ENCODE measurements around the gene SPIC. TPM values are rescaled to one million over a fixed set of nuclear protein-coding genes. Genes with fewer than 3 reads are reported as not detected.

SPIC gene
- total and polyA plus RNA-seq, 8 donors: not detected

GRCh38 chr12:101521136-101521535 lies 46.0 kb downstream of the SPIC start:
- no peak overlapping the region for H3K27ac ChIP-seq
- 55 to 57% methylated on average over 1 of the region's 1 CpG for WGBS, 2 donors
- ATAC-seq: no peak
- intact Hi-C loops (cut with DNase I): no loop called here
- TF ChIP-seq CTCF (IDR thresholded peaks at IDR 0.05): no peak
- H3K9me3 ChIP-seq: no peaks in the 10 kb centered on the region
- DNase-seq: no peak
- H3K36me3 ChIP-seq: no peaks in the 10 kb centered on the region
- no peak overlapping the region for H3K4me3 ChIP-seq
- no peaks in the 10 kb centered on the region for H3K4me1 ChIP-seq
- FAIRE-seq: no peak
- no peaks in the 10 kb centered on the region for H3K27me3 ChIP-seq

- no peak overlapping the region for H3K4me3 ChIP-seq
- H3K27me3 ChIP-seq: no peaks in the 10 kb centered on the region
- intact Hi-C loops (cut with DNase I): no loop called here
- 82 to 85% methylated on average over 10 of the region's 10 CpGs for WGBS, 2 donors
- no peak overlapping the region for H3K27ac ChIP-seq
- DNase-seq: no peak
- no peak for ATAC-seq
- FAIRE-seq: no peak
- H3K9me3 ChIP-seq: no peaks in the 10 kb centered on the region
- TF ChIP-seq CTCF (IDR thresholded peaks at IDR 0.05): no peak
- H3K4me1 ChIP-seq: no peaks in the 10 kb centered on the region
- H3K36me3 ChIP-seq: no peaks in the 10 kb centered on the region
Observed at GRCh38 chr12:101527682-101528081, 52.5 kb downstream of the SPIC start.

- H3K4me1 ChIP-seq: no peaks in the 10 kb centered on the region
- no peaks in the 10 kb centered on the region for H3K36me3 ChIP-seq
- H3K9me3 ChIP-seq: no peaks in the 10 kb centered on the region
- WGBS, 2 donors: 58 to 59% methylated on average over 2 of the region's 2 CpGs
- TF ChIP-seq CTCF (IDR thresholded peaks at IDR 0.05): no peak
- ATAC-seq: no peak
- H3K4me3 ChIP-seq: no peak overlapping the region
- no peak for FAIRE-seq
- DNase-seq: no peak
- H3K27me3 ChIP-seq: no peaks in the 10 kb centered on the region
- H3K27ac ChIP-seq: no peak overlapping the region
- intact Hi-C loops (cut with DNase I): no loop called here
Observed at GRCh38 chr12:101536069-101536674, 61.0 kb downstream of the SPIC start.

Other genes with a start within 250 kb of the SPIC start
- gene UTP20, start 195.2 kb upstream of the SPIC start, total RNA-seq: 1 to 10 TPM; 4.2 to 8.1 (median 7.4) TPM
- gene UTP20, start 195.2 kb upstream of the SPIC start, polyA plus RNA-seq: 1 to 10 TPM; 1.3 to 2.0 TPM
- gene ARL1, start 67.6 kb upstream of the SPIC start, total RNA-seq: 10 to 100 TPM; 40.4 to 65.8 (median 61.2) TPM
- 10 to 100 TPM; 16.0 to 36.3 TPM for gene ARL1, start 67.6 kb upstream of the SPIC start, polyA plus RNA-seq
- 10 to 100 TPM in 1 of 6 donors, under 1 TPM in 3, not detected in 2; 0.12 to 13.6 (median 0.36) TPM for gene MYBPC1, start 119.6 kb downstream of the SPIC start, total RNA-seq
- under 1 TPM; 0.08 to 0.59 TPM for gene MYBPC1, start 119.6 kb downstream of the SPIC start, polyA plus RNA-seq
- 10 to 100 TPM; 11.4 to 27.3 (median 14.4) TPM for gene CHPT1, start 222.3 kb downstream of the SPIC start, total RNA-seq
- 10 to 100 TPM; 10.3 to 14.0 TPM for gene CHPT1, start 222.3 kb downstream of the SPIC start, polyA plus RNA-seq

All from pancreas (tissue), 10 donors.